Kidney tubule cell (primary cell): ENCODE results near the gene DAG1.

Experiments used
- DNase-seq: peaks from one replicate; pipeline ENCODE4 v3.0.0-alpha.2; 2018; ENCODE audit warnings: low spot score

Gene DAG1

GRCh38 chr3:49518016-49518415 lies 47.9 kb downstream of the DAG1 start:
- DNase-seq, result no peak

- DNase-seq, result no peak
Measured at GRCh38 chr3:49518441-49518840, 48.4 kb downstream of the DAG1 start.

- DNase-seq, result no peak
Measured at GRCh38 chr3:49519296-49519695, 49.2 kb downstream of the DAG1 start.

- no peak for DNase-seq
Measured at GRCh38 chr3:49519916-49520385, 49.9 kb downstream of the DAG1 start.

GRCh38 chr3:49523756-49524747 lies 54.0 kb downstream of the DAG1 start:
- peak; percentile 69 for DNase-seq

- DNase-seq, result no peak
Measured at GRCh38 chr3:49529567-49529966, 59.5 kb downstream of the DAG1 start.

GRCh38 chr3:49530231-49530630 lies 60.2 kb downstream of the DAG1 start:
- DNase-seq, result peak; percentile 42

GRCh38 chr3:49530701-49531100 lies 60.6 kb downstream of the DAG1 start:
- DNase-seq, result no peak

- no peak for DNase-seq
Measured at GRCh38 chr3:49531218-49531617, 61.2 kb downstream of the DAG1 start.

GRCh38 chr3:49531715-49532114 lies 61.6 kb downstream of the DAG1 start:
- DNase-seq, result no peak

GRCh38 chr3:49533031-49533430 lies 63.0 kb downstream of the DAG1 start:
- DNase-seq, result no peak

GRCh38 chr3:49533786-49534519 lies 63.9 kb downstream of the DAG1 start:
- no peak for DNase-seq

GRCh38 chr3:49534581-49535441 lies 64.7 kb downstream of the DAG1 start:
- DNase-seq, result peak; percentile 69

- no peak for DNase-seq
Measured at GRCh38 chr3:49535971-49536874, 66.2 kb downstream of the DAG1 start.

GRCh38 chr3:49536875-49537533 lies 66.9 kb downstream of the DAG1 start:
- peak; percentile 40 for DNase-seq

GRCh38 chr3:49539659-49540560 lies 69.8 kb downstream of the DAG1 start:
- DNase-seq, result peak; percentile 96

GRCh38 chr3:49552087-49552486 lies 82.0 kb downstream of the DAG1 start:
- no peak for DNase-seq

- DNase-seq, result no peak
Measured at GRCh38 chr3:49553324-49553691, 83.2 kb downstream of the DAG1 start.
